ENCODE measurements around the gene APOB. TPM values are rescaled to one million over a fixed set of nuclear protein-coding genes. Genes with fewer than 3 reads are reported as not detected.

The APOB gene
- total and polyA plus RNA-seq, 2 of the 13 experiments (the other 11 are each of a cell fraction or from before 2014, with no cell fraction given): 1,569 to 2,515 TPM

DNA sequence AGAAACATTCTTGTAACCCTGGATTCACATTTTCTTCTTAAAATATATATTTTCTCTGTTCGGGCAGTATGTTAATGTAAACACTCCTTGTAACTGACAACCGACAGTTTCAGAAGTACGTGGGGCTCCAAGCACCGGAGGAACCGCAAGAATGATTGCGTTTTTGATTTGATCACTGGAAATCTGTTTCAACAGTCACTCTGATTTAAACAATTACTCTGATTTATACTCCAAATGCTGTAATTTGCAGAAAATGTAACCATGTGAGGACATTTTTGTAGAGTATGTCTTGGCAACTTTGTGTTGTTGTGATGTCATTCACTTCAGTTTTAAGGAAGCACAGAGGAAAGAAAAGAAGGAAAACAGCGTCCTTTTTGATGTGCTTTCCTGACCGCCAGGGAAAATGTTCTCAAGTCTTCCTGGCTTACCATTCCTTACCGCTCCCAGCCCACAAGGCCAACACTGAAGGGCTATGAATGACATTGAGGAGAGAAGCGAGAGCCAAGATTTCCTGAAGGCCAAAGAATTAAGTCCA, 77.7 kb downstream of the APOB start:
- ATAC-seq: no peak
- TF ChIP-seq ATM (IDR thresholded peaks at IDR 0.05; ENCODE audit: borderline replicate concordance) (no peak), GLI4 (CRISPR knock-in tag; IDR thresholded peaks at IDR 0.05; ENCODE audit: borderline replicate concordance) (no peak), ZNF556 (CRISPR knock-in tag; IDR thresholded peaks at IDR 0.05; ENCODE audit: borderline replicate concordance) (no peak), ZNF629 (CRISPR knock-in tag; conservative IDR thresholded peaks at IDR 0.05) (no peak), KDM5B (CRISPR knock-in tag; IDR thresholded peaks at IDR 0.05; ENCODE audit: borderline replicate concordance) (no peak)

DNA sequence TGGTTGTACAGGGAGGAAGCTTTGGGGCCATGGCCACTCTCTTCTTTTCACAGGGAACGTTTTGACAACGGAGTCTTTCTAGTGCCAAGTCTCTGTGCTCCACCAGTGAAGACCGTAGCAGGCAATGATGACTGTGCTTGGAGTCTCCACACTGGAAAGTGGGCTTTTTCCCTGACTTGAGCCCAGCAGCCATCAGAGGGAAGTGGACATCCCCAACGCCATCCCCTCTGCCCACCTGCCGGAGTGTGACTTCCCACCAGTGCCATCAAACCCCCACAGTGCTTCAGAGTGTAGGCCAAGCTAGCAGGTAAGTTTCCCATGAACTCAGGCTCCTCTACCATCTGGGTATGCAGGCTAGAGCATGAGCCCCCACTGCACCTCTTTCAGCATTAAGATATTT, 78.7 kb downstream of the APOB start:
- Histone ChIP-seq H3K4me2 (ENCODE audit: low read depth, low read length) (no peak overlapping the region), H3K36me3 (replicated peaks in 1 of 2; ENCODE audit: control insufficient read depth in 1 of 2, insufficient read depth in 2 of 2, low read length in 2 of 2) (no peaks in the 10 kb centered on the region), H3K27me3 (ENCODE audit: control insufficient read depth in 1 of 2, insufficient read depth in 2 of 2, low read length in 2 of 2) (peaks cover 1 to 27% of the 10 kb centered on the region in 2 experiments; a peak in 3 of 5 replicates), H2AFZ (ENCODE audit: low read length) (no peak overlapping the region), H4K20me1 (ENCODE audit: insufficient read depth, low read length) (no peaks in the 10 kb centered on the region), H3K79me2 (ENCODE audit: insufficient read depth, low read length) (no peaks in the 10 kb centered on the region), H3K27ac (ENCODE audit: extremely low read length, insufficient read depth, low read length) (no peak overlapping the region), H3K9ac (ENCODE audit: insufficient read depth, low read depth, low read length) (no peak overlapping the region), H3K9me3 (ENCODE audit: low read length) (no peaks in the 10 kb centered on the region), H3K4me3 (replicated peaks in 1 of 3; ENCODE audit: insufficient read depth in 1 of 3, low read depth in 2 of 3, low read length in 3 of 3) (no peak overlapping the region), H3K4me1 (ENCODE audit: insufficient read depth, low read length) (no peaks in the 10 kb centered on the region)
- ChIA-PET CTCF (ENCODE audit: low intra/inter-chr PET ratio, low total read pairs) (interaction anchor here (3.7 kb wide), 1 partner anchor 183 kb away, joined by 25 read pairs; no protein-coding TSS in a partner anchor), POLR2A (no interaction called here)
- FAIRE-seq (no peak), ATAC-seq (no peak), DNase-seq (ENCODE audit: low spot score) (no peak)
- intact Hi-C loops (cut with micrococcal nuclease; ENCODE audit: unreplicated experiment) (no loop called here), in situ Hi-C loops (cut with HindIII; ENCODE audit: extremely low pct_ligation_motif_present, low pct_unique_long_range_greater_than_20kb) (loop anchor here (25.0 kb wide), 1 partner anchor 303 kb away; the partner anchor contains the start of genes GDF7 and HS1BP3)
- 15% methylated on average over 5 of the region's 5 CpGs for WGBS (ENCODE audit: low lambda C conversion rate)
- TF ChIP-seq ELF1 (CRISPR knock-in tag; IDR thresholded peaks at IDR 0.05): no peak
- TF ChIP-seq, protein P1, sequence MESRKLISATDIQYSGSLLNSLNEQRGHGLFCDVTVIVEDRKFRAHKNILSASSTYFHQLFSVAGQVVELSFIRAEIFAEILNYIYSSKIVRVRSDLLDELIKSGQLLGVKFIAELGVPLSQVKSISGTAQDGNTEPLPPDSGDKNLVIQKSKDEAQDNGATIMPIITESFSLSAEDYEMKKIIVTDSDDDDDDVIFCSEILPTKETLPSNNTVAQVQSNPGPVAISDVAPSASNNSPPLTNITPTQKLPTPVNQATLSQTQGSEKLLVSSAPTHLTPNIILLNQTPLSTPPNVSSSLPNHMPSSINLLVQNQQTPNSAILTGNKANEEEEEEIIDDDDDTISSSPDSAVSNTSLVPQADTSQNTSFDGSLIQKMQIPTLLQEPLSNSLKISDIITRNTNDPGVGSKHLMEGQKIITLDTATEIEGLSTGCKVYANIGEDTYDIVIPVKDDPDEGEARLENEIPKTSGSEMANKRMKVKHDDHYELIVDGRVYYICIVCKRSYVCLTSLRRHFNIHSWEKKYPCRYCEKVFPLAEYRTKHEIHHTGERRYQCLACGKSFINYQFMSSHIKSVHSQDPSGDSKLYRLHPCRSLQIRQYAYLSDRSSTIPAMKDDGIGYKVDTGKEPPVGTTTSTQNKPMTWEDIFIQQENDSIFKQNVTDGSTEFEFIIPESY (CRISPR knock-in tag; IDR thresholded peaks at IDR 0.05): no peak
- no peak for TF ChIP-seq ZFP41 (CRISPR knock-in tag; IDR thresholded peaks at IDR 0.05; ENCODE audit: borderline replicate concordance)
- TF ChIP-seq XRCC5 (optimal IDR thresholded peaks at IDR 0.05; ENCODE audit: low read length): no peak
- TF ChIP-seq, protein P2, sequence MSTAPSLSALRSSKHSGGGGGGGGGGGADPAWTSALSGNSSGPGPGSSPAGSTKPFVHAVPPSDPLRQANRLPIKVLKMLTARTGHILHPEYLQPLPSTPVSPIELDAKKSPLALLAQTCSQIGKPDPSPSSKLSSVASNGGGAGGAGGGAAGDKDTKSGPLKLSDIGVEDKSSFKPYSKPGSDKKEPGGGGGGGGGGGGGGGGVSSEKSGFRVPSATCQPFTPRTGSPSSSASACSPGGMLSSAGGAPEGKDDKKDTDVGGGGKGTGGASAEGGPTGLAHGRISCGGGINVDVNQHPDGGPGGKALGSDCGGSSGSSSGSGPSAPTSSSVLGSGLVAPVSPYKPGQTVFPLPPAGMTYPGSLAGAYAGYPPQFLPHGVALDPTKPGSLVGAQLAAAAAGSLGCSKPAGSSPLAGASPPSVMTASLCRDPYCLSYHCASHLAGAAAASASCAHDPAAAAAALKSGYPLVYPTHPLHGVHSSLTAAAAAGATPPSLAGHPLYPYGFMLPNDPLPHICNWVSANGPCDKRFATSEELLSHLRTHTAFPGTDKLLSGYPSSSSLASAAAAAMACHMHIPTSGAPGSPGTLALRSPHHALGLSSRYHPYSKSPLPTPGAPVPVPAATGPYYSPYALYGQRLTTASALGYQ (CRISPR knock-in tag; IDR thresholded peaks at IDR 0.05): no peak
- no peak for TF ChIP-seq ZNF143 (CRISPR knock-in tag; IDR thresholded peaks at IDR 0.05)
- TF ChIP-seq ZNF253 (CRISPR knock-in tag; IDR thresholded peaks at IDR 0.05; ENCODE audit: borderline replicate concordance): no peak
- BruUV-seq (replicated peaks): no TSS peak

More for the DNA sequence above, 77.7 kb downstream of the APOB start:
- Histone ChIP-seq H3K4me2 (ENCODE audit: low read depth, low read length) (no peak overlapping the region), H3K4me3 (replicated peaks in 1 of 3; ENCODE audit: insufficient read depth in 1 of 3, low read depth in 2 of 3, low read length in 3 of 3) (no peak overlapping the region), H2AFZ (ENCODE audit: low read length) (no peak overlapping the region), H3K27me3 (ENCODE audit: control insufficient read depth in 1 of 2, insufficient read depth in 2 of 2, low read length in 2 of 2) (peaks cover 1 to 27% of the 10 kb centered on the region in 2 experiments; a peak in 3 of 5 replicates), H4K20me1 (ENCODE audit: insufficient read depth, low read length) (no peaks in the 10 kb centered on the region), H3K79me2 (ENCODE audit: insufficient read depth, low read length) (no peaks in the 10 kb centered on the region), H3K36me3 (replicated peaks in 1 of 2; ENCODE audit: control insufficient read depth in 1 of 2, insufficient read depth in 2 of 2, low read length in 2 of 2) (no peaks in the 10 kb centered on the region), H3K27ac (ENCODE audit: extremely low read length, insufficient read depth, low read length) (no peak overlapping the region), H3K9ac (ENCODE audit: insufficient read depth, low read depth, low read length) (no peak overlapping the region), H3K4me1 (ENCODE audit: insufficient read depth, low read length) (no peaks in the 10 kb centered on the region), H3K9me3 (ENCODE audit: low read length) (no peaks in the 10 kb centered on the region)
- ChIA-PET CTCF (ENCODE audit: low intra/inter-chr PET ratio, low total read pairs) (no interaction called here), POLR2A (no interaction called here)
- FAIRE-seq: no peak
- intact Hi-C loops (cut with micrococcal nuclease; ENCODE audit: unreplicated experiment) (no loop called here), in situ Hi-C loops (cut with HindIII; ENCODE audit: extremely low pct_ligation_motif_present, low pct_unique_long_range_greater_than_20kb) (loop anchor here (25.0 kb wide), 1 partner anchor 304 kb away; the partner anchor contains the start of genes GDF7 and HS1BP3)
- no peak for DNase-seq (ENCODE audit: low spot score)
- BruUV-seq (replicated peaks): no TSS peak
- WGBS (ENCODE audit: low lambda C conversion rate): 47% methylated on average over 10 of the region's 10 CpGs

All from HepG2 (cell line).